NCI-H2029 treated with DMSO at 0.1 percent for 48 hours (cell line): Measurements from ENCODE around the gene CRYBG2.

Experiments
- DNase-seq: peaks from one replicate; lab custom pipeline; 2025; lab: John Stamatoyannopoulos, UW

CRYBG2 gene

GRCh38 chr1:26372039-26372438, 18.1 kb upstream of the CRYBG2 start:
- no peak for DNase-seq

- DNase-seq = no peak
These were observed 16.9 kb upstream of the CRYBG2 start for GRCh38 chr1:26370591-26371382.

- no peak for DNase-seq
These were observed 14.6 kb upstream of the CRYBG2 start for GRCh38 chr1:26368486-26368885.

- DNase-seq = no peak
These were observed 14.1 kb upstream of the CRYBG2 start for GRCh38 chr1:26368006-26368405.

- no peak for DNase-seq
These were observed 13.5 kb upstream of the CRYBG2 start for GRCh38 chr1:26367441-26367840.

- DNase-seq = no peak
These were observed 11.0 kb upstream of the CRYBG2 start for GRCh38 chr1:26364956-26365355.

- DNase-seq = no peak
These were observed 9.9 kb upstream of the CRYBG2 start for GRCh38 chr1:26363549-26364448.

GRCh38 chr1:26362331-26362730, 8.4 kb upstream of the CRYBG2 start:
- DNase-seq = no peak

GRCh38 chr1:26361605-26362122, 7.7 kb upstream of the CRYBG2 start:
- no peak for DNase-seq

- DNase-seq = no peak
These were observed 7.1 kb upstream of the CRYBG2 start for GRCh38 chr1:26360807-26361604.

GRCh38 chr1:26359981-26360806, 6.3 kb upstream of the CRYBG2 start:
- no peak for DNase-seq

- DNase-seq = no peak
These were observed 4.8 kb upstream of the CRYBG2 start for GRCh38 chr1:26358411-26359384.

GRCh38 chr1:26357121-26357602, 3.2 kb upstream of the CRYBG2 start:
- no peak for DNase-seq

GRCh38 chr1:26356106-26356505, 2.2 kb upstream of the CRYBG2 start:
- no peak for DNase-seq

GRCh38 chr1:26354972-26355371, 1.0 kb upstream of the CRYBG2 start:
- DNase-seq = no peak

GRCh38 chr1:26353210-26353859, 595 bp downstream of the CRYBG2 start:
- DNase-seq = no peak

GRCh38 chr1:26352338-26352679, 1.6 kb downstream of the CRYBG2 start:
- no peak for DNase-seq

GRCh38 chr1:26351590-26352337, 2.2 kb downstream of the CRYBG2 start:
- no peak for DNase-seq
